SK-N-SH treated with all-trans-retinoic acid at 6 μM for 48 hours (cell line): ENCODE data around the gene CDK5RAP3.

Source experiments
- ATAC-seq: fragments of 200-7000 bp; cut with Tn5 transposase; 3 replicates; pipeline ENCODE4 v1.9.1; 2020; ENCODE audit warnings: mild to moderate bottlenecking, moderate library complexity
- ARNTL ChIP-seq: fragments of 450-650 bp; formaldehyde crosslinking; IDR thresholded peaks from 2 replicates; pipeline ENCODE4 v1.5.0; 2020; ENCODE audit warnings: low read depth, mild to moderate bottlenecking, moderate library complexity, borderline replicate concordance
- CSDC2 ChIP-seq: fragments of 250-450 bp; sonication (Bioruptor Pico); IDR thresholded peaks from 2 replicates; pipeline ENCODE4 v1.5.0; 2020; ENCODE audit warnings: mild to moderate bottlenecking, moderate library complexity
- ESRRG ChIP-seq: fragments of 250-450 bp; sonication (Bioruptor Pico); IDR thresholded peaks from 2 replicates; pipeline ENCODE4 v1.6.1; 2021; ENCODE audit warnings: mild to moderate bottlenecking
- GLIS3 ChIP-seq: fragments of 250-450 bp; sonication (Bioruptor Pico); IDR thresholded peaks from 2 replicates; pipeline ENCODE4 v1.5.0; 2020; ENCODE audit warnings: mild to moderate bottlenecking, moderate library complexity
- ISL1 ChIP-seq: fragments of 250-450 bp; sonication (Bioruptor Pico); IDR thresholded peaks from 2 replicates; pipeline ENCODE4 v2.1.2; 2022; ENCODE audit warnings: mild to moderate bottlenecking, moderate library complexity
- OSR1 ChIP-seq: fragments of 250-450 bp; sonication (Bioruptor Pico); IDR thresholded peaks from 2 replicates; pipeline ENCODE4 v1.8.0; 2022; ENCODE audit warnings: moderate library complexity, mild to moderate bottlenecking, inconsistent platforms
- PPARA ChIP-seq: fragments of 250-450 bp; sonication (Bioruptor Pico); IDR thresholded peaks from 2 replicates; pipeline ENCODE4 v1.5.0; 2020; ENCODE audit warnings: mild to moderate bottlenecking, borderline replicate concordance
- SNAI2 ChIP-seq: fragments of 250-450 bp; sonication (Bioruptor Pico); IDR thresholded peaks from 2 replicates; pipeline ENCODE4 v1.5.0; 2020; ENCODE audit warnings: mild to moderate bottlenecking, moderate library complexity
- TCF4 ChIP-seq: fragments of 250-450 bp; sonication (Bioruptor Pico); IDR thresholded peaks from 2 replicates; pipeline ENCODE4 v1.8.0; 2021; ENCODE audit warnings: mild to moderate bottlenecking, moderate library complexity, borderline replicate concordance
- TOX ChIP-seq: fragments of 250-450 bp; sonication (Bioruptor Pico); IDR thresholded peaks from 2 replicates; pipeline ENCODE4 v1.8.0; 2021; ENCODE audit warnings: mild to moderate bottlenecking, moderate library complexity, borderline replicate concordance
- TSHZ2 ChIP-seq: fragments of 250-450 bp; sonication (Bioruptor Pico); IDR thresholded peaks from 2 replicates; pipeline ENCODE4 v1.5.0; 2020; ENCODE audit warnings: mild to moderate bottlenecking, moderate library complexity
- ZFP3 ChIP-seq: fragments of 250-450 bp; sonication (Bioruptor Pico); IDR thresholded peaks from 2 replicates; pipeline ENCODE4 v1.5.0; 2020; ENCODE audit warnings: mild to moderate bottlenecking, moderate library complexity
- ZFP30 ChIP-seq: fragments of 450-650 bp; formaldehyde crosslinking; IDR thresholded peaks from 2 replicates; pipeline ENCODE4 v1.5.0; 2022; ENCODE audit warnings: mild to moderate bottlenecking, moderate library complexity
- ZNF565 ChIP-seq: fragments of 450-650 bp; formaldehyde crosslinking; conservative IDR thresholded peaks from 2 replicates; pipeline ENCODE4 v1.5.0; 2020; ENCODE audit warnings: low read depth, mild to moderate bottlenecking, moderate library complexity
- ZNF70 ChIP-seq: fragments of 450-650 bp; formaldehyde crosslinking; IDR thresholded peaks from 2 replicates; pipeline ENCODE4 v1.5.0; 2020; ENCODE audit warnings: mild to moderate bottlenecking, moderate library complexity
- TF ChIP-seq, protein P1 (sequence below): fragments of 250-450 bp; sonication (Bioruptor Pico); IDR thresholded peaks from 2 replicates; pipeline ENCODE4 v1.5.1; 2021; ENCODE audit warnings: mild to moderate bottlenecking, moderate library complexity
- TF ChIP-seq, protein P2 (sequence below): fragments of 250-450 bp; sonication (Bioruptor Pico); IDR thresholded peaks from 2 replicates; pipeline ENCODE4 v1.8.0; 2021; ENCODE audit warnings: low read depth, mild to moderate bottlenecking, moderate library complexity, borderline replicate concordance
- TF ChIP-seq, protein P3 (sequence below): fragments of 250-450 bp; sonication (Bioruptor Pico); IDR thresholded peaks from 2 replicates; pipeline ENCODE4 v1.8.0; 2020; ENCODE audit warnings: mild to moderate bottlenecking, moderate library complexity, borderline replicate concordance
- TF ChIP-seq, protein P4 (sequence below): fragments of 250-450 bp; sonication (Bioruptor Pico); IDR thresholded peaks from 2 replicates; pipeline ENCODE4 v1.5.1; 2020; ENCODE audit warnings: low read depth, mild to moderate bottlenecking, moderate library complexity

Gene CDK5RAP3

DNA sequence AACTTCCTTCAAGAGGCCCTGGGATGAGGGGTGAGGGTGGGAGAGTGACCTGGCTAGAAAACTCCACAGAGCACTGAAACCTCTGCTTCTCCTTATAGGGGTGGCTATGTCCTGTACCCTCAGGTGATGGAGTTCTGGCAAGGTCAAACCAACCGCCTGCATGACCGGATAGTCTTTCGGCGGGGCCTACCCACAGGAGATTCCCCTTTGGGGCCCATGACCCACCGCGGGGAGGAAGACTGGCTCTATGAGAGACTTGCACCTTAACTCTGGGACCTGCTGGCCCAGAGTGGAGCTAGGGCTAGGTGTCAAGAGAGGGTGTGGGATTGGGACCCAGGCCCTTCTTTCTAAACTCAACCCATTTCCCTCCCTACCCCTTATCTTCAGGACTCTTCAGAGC is 24.4 kb upstream of the CDK5RAP3 start:
- no peak for TF ChIP-seq CSDC2 (CRISPR knock-in tag)
- no peak for TF ChIP-seq TCF4 (CRISPR knock-in tag)
- TF ChIP-seq, protein P1, sequence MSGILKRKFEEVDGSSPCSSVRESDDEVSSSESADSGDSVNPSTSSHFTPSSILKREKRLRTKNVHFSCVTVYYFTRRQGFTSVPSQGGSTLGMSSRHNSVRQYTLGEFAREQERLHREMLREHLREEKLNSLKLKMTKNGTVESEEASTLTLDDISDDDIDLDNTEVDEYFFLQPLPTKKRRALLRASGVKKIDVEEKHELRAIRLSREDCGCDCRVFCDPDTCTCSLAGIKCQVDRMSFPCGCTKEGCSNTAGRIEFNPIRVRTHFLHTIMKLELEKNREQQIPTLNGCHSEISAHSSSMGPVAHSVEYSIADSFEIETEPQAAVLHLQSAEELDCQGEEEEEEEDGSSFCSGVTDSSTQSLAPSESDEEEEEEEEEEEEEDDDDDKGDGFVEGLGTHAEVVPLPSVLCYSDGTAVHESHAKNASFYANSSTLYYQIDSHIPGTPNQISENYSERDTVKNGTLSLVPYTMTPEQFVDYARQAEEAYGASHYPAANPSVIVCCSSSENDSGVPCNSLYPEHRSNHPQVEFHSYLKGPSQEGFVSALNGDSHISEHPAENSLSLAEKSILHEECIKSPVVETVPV (CRISPR knock-in tag): no peak
- no peak for TF ChIP-seq PPARA (CRISPR knock-in tag)
- TF ChIP-seq OSR1: no peak
- TF ChIP-seq, all 23 proteins: peak for 0
- no peak for ATAC-seq

- peak; percentile 85 for ATAC-seq
- TF ChIP-seq, protein P2, sequence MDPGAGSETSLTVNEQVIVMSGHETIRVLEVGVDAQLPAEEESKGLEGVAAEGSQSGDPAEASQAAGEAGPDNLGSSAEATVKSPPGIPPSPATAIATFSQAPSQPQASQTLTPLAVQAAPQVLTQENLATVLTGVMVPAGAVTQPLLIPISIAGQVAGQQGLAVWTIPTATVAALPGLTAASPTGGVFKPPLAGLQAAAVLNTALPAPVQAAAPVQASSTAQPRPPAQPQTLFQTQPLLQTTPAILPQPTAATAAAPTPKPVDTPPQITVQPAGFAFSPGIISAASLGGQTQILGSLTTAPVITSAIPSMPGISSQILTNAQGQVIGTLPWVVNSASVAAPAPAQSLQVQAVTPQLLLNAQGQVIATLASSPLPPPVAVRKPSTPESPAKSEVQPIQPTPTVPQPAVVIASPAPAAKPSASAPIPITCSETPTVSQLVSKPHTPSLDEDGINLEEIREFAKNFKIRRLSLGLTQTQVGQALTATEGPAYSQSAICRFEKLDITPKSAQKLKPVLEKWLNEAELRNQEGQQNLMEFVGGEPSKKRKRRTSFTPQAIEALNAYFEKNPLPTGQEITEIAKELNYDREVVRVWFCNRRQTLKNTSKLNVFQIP (CRISPR knock-in tag): no peak
- no peak for TF ChIP-seq SNAI2
- TF ChIP-seq OSR1: no peak
- TF ChIP-seq ESRRG (CRISPR knock-in tag): no peak
- TF ChIP-seq CSDC2 (CRISPR knock-in tag): no peak
- TF ChIP-seq, protein P3, sequence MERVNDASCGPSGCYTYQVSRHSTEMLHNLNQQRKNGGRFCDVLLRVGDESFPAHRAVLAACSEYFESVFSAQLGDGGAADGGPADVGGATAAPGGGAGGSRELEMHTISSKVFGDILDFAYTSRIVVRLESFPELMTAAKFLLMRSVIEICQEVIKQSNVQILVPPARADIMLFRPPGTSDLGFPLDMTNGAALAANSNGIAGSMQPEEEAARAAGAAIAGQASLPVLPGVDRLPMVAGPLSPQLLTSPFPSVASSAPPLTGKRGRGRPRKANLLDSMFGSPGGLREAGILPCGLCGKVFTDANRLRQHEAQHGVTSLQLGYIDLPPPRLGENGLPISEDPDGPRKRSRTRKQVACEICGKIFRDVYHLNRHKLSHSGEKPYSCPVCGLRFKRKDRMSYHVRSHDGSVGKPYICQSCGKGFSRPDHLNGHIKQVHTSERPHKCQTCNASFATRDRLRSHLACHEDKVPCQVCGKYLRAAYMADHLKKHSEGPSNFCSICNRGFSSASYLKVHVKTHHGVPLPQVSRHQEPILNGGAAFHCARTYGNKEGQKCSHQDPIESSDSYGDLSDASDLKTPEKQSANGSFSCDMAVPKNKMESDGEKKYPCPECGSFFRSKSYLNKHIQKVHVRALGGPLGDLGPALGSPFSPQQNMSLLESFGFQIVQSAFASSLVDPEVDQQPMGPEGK (CRISPR knock-in tag): no peak
- TF ChIP-seq, protein P4, sequence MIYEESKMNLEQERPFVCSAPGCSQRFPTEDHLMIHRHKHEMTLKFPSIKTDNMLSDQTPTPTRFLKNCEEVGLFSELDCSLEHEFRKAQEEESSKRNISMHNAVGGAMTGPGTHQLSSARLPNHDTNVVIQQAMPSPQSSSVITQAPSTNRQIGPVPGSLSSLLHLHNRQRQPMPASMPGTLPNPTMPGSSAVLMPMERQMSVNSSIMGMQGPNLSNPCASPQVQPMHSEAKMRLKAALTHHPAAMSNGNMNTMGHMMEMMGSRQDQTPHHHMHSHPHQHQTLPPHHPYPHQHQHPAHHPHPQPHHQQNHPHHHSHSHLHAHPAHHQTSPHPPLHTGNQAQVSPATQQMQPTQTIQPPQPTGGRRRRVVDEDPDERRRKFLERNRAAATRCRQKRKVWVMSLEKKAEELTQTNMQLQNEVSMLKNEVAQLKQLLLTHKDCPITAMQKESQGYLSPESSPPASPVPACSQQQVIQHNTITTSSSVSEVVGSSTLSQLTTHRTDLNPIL: no peak
- TF ChIP-seq TOX: no peak
- TF ChIP-seq ZFP30: no peak
- TF ChIP-seq TSHZ2: no peak
- no peak for TF ChIP-seq PPARA (CRISPR knock-in tag)
- TF ChIP-seq, protein P1 (CRISPR knock-in tag): no peak
Measured at GRCh38 chr17:47946929-47947397, 23.9 kb upstream of the CDK5RAP3 start.

DNA sequence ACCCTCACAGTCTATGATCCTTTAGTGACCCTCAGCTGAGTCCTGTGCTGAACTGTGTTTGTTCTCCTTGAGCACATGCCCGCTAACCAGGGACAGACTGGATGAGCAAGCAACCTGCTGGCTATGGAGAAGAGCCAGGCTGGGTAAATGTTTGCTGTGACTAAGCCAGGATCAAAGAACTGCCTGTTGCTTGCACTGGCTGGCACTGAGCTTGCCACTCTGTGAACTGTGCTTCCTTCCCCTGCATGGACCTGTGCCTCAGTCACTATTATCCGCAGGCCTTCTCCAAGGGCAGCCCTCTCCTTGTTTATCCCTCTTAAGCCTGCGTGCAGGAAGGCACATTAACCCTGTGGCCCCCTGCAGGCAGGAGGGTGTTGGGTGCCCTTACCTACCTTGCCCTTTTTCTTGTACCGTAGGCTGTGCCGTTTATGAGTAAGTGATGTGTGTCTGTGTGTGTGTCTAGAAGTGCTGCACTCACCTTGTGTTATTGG is 22.2 kb upstream of the CDK5RAP3 start:
- peak; percentile 11 for ATAC-seq
- TF ChIP-seq GLIS3 (CRISPR knock-in tag) (no peak), ARNTL (no peak), ZNF565 (CRISPR knock-in tag) (no peak), CSDC2 (CRISPR knock-in tag) (no peak), TCF4 (CRISPR knock-in tag) (no peak), TSHZ2 (no peak), ZFP3 (CRISPR knock-in tag) (no peak), ZNF70 (no peak), ISL1 (CRISPR knock-in tag) (no peak), ESRRG (CRISPR knock-in tag) (no peak)
- TF ChIP-seq, protein P3 (CRISPR knock-in tag): no peak
- TF ChIP-seq, protein P2 (CRISPR knock-in tag): no peak
